ENCODE results near the gene FHDC1. TPM values are rescaled to one million over a fixed set of nuclear protein-coding genes. Genes with fewer than 3 reads are reported as not detected.

Gene FHDC1
- total RNA-seq, 1 experiment from 2014 or later = 6.0 TPM

DNA sequence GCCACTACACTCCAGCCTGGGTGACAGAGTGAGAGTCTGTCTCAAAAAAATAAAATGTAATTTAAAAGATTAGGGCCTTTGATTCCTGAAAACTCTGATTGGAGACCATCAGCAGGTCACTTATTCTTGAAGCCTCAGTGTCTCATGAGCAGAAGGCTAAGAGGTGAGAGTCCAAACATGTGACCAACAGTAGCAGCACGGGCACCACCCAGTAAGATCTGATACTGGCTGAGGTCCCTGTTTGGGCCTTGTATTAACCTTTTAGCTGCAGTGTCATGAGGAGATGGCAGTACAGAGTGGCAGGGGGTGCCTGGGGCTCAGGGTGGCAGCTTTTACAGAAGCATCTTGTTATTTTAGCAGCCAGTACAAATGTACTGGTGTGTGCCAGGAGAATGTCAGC lies 89.3 kb downstream of the FHDC1 start:
- no peaks in the 10 kb centered on the region for H3K4me1 Mint-ChIP-seq (ENCODE audit: low read depth, unreplicated experiment)
- H3K36me3 Mint-ChIP-seq (ENCODE audit: insufficient read depth, unreplicated experiment) = no peaks in the 10 kb centered on the region
- no TSS peak for BruUV-seq (replicated peaks)
- intact Hi-C loops (cut with micrococcal nuclease; ENCODE audit: unreplicated experiment) = no loop called here
- H3K4me3 Mint-ChIP-seq (ENCODE audit: low read depth, unreplicated experiment) = no peak overlapping the region
- TF ChIP-seq CTCF (IDR thresholded peaks at IDR 0.05; ENCODE audit: unreplicated experiment) = no peak
- CTCF ChIA-PET = no interaction called here
- no peak for DNase-seq
- H3K9me3 Mint-ChIP-seq (ENCODE audit: low read depth, unreplicated experiment) = peaks cover 13% of the 10 kb centered on the region
- peaks cover 13% of the 10 kb centered on the region for H3K27me3 Mint-ChIP-seq (ENCODE audit: unreplicated experiment)
- H3K27ac Mint-ChIP-seq (ENCODE audit: unreplicated experiment) = no peak overlapping the region

DNA sequence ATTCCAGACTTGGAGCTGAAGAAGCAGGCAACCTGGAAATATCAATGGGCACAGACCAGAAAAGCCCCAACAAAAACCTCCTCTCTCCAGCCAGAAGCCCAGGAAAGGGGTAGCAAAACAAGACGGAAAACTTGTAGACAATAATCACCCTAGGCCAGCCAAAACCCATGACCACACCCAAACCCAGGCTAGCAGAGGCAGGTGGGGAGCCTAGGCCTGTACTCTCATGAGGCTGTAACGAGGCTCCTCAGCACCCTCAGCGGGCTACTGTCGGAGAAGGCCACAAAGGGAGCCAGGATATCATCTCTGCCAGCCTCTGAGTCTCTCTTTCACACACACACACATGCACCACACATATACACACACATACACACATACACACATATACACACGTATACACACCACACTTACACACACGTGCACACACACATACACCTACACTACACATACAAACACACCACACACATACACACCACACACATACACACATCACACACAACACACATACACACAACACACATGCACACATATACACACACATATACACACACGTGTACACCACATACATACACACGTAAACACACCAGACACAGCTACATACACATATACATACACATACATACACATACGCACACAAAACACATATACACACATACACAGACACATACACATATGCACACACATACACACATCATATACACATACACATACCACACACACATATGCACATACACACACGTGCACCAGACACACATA lies 90.6 kb downstream of the FHDC1 start:
- Mint-ChIP-seq H3K36me3 (ENCODE audit: insufficient read depth, unreplicated experiment) (no peaks in the 10 kb centered on the region), H3K27ac (ENCODE audit: unreplicated experiment) (no peak overlapping the region), H3K27me3 (ENCODE audit: unreplicated experiment) (peaks cover 13% of the 10 kb centered on the region), H3K4me1 (ENCODE audit: low read depth, unreplicated experiment) (no peaks in the 10 kb centered on the region), H3K4me3 (ENCODE audit: low read depth, unreplicated experiment) (no peak overlapping the region), H3K9me3 (ENCODE audit: low read depth, unreplicated experiment) (peaks cover 13% of the 10 kb centered on the region)
- CTCF ChIA-PET = no interaction called here
- no peak for TF ChIP-seq CTCF (IDR thresholded peaks at IDR 0.05; ENCODE audit: unreplicated experiment)
- intact Hi-C loops (cut with micrococcal nuclease; ENCODE audit: unreplicated experiment) = no loop called here
- DNase-seq = no peak
- no TSS peak for BruUV-seq (replicated peaks)

GRCh38 chr4:153027866-153028265 lies 91.7 kb downstream of the FHDC1 start:
- H3K27ac Mint-ChIP-seq (ENCODE audit: unreplicated experiment) = no peak overlapping the region
- no peaks in the 10 kb centered on the region for H3K4me1 Mint-ChIP-seq (ENCODE audit: low read depth, unreplicated experiment)
- CTCF ChIA-PET = no interaction called here
- BruUV-seq (replicated peaks) = no TSS peak
- H3K9me3 Mint-ChIP-seq (ENCODE audit: low read depth, unreplicated experiment) = peaks cover 13% of the 10 kb centered on the region
- no peak for TF ChIP-seq CTCF (IDR thresholded peaks at IDR 0.05; ENCODE audit: unreplicated experiment)
- intact Hi-C loops (cut with micrococcal nuclease; ENCODE audit: unreplicated experiment) = no loop called here
- no peak overlapping the region for H3K4me3 Mint-ChIP-seq (ENCODE audit: low read depth, unreplicated experiment)
- H3K27me3 Mint-ChIP-seq (ENCODE audit: unreplicated experiment) = peaks cover 13% of the 10 kb centered on the region
- H3K36me3 Mint-ChIP-seq (ENCODE audit: insufficient read depth, unreplicated experiment) = no peaks in the 10 kb centered on the region
- DNase-seq = no peak

GRCh38 chr4:153028535-153028934 lies 92.4 kb downstream of the FHDC1 start:
- no peak overlapping the region for H3K4me3 Mint-ChIP-seq (ENCODE audit: low read depth, unreplicated experiment)
- no peaks in the 10 kb centered on the region for H3K4me1 Mint-ChIP-seq (ENCODE audit: low read depth, unreplicated experiment)
- no peak overlapping the region for H3K27ac Mint-ChIP-seq (ENCODE audit: unreplicated experiment)
- no TSS peak for BruUV-seq (replicated peaks)
- H3K27me3 Mint-ChIP-seq (ENCODE audit: unreplicated experiment) = peaks cover 13% of the 10 kb centered on the region
- CTCF ChIA-PET = no interaction called here
- H3K9me3 Mint-ChIP-seq (ENCODE audit: low read depth, unreplicated experiment) = peaks cover 13% of the 10 kb centered on the region
- no peaks in the 10 kb centered on the region for H3K36me3 Mint-ChIP-seq (ENCODE audit: insufficient read depth, unreplicated experiment)
- intact Hi-C loops (cut with micrococcal nuclease; ENCODE audit: unreplicated experiment) = no loop called here
- no peak for DNase-seq
- no peak for TF ChIP-seq CTCF (IDR thresholded peaks at IDR 0.05; ENCODE audit: unreplicated experiment)

Other genes with a start within 250 kb of the FHDC1 start
- 0.78 and 0.92 TPM in 2 replicates for gene TIGD4, start 156.6 kb upstream of the FHDC1 start, total RNA-seq (2022)
- 35.5 and 38.1 TPM in 2 replicates for gene ARFIP1, start 156.4 kb upstream of the FHDC1 start, total RNA-seq (2022)